Gastrocnemius medialis (tissue), 4 donors: ENCODE measurements around the gene TBC1D5.

Experiments used
- POLR2A ChIP-seq, 2 donors: fragments of 450-650 bp; IDR thresholded peaks; one replicate each; pipeline ENCODE4 v1.6.1; 2017; ENCODE audit warnings: antibody characterized with exemption in 2 of 2, mild to moderate bottlenecking in 2 of 2, moderate library complexity in 2 of 2
- TF ChIP-seq, protein P1 (sequence below), 5 experiments: fragments of 450-650 bp in 3 of 5; fragments of 200-600 bp in 2 of 5; sonication (generic) in 2 of 5; IDR thresholded peaks in 4 of 5; conservative IDR thresholded peaks in 1 of 5; 1 replicate in 4 of 5; 2 replicates in 1 of 5; pipeline ENCODE4 v1.5.1; 2016 to 2019; ENCODE audit warnings: antibody characterized with exemption in 5 of 5, mild to moderate bottlenecking in 3 of 5, moderate library complexity in 3 of 5

DNA sequence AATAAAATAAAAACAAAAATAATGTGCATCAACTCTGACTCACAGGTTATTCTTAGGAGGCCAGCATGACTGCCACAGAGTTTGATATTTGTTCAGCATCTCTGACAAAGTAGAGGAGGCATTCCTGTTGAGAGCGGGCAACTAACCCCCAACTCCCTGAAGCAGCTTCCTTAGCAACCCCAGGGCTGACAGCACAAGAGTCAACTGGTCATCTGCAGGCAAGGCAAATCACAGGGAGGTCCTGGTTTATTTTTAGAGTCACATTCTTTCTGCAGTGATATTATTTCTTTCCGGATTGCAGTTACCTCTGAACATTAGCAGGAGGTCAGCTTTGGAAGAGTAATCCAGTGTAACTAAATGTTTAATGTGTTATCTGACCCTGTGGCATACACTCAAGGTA, 584.7 kb downstream of the TBC1D5 start:
- TF ChIP-seq, protein P1, sequence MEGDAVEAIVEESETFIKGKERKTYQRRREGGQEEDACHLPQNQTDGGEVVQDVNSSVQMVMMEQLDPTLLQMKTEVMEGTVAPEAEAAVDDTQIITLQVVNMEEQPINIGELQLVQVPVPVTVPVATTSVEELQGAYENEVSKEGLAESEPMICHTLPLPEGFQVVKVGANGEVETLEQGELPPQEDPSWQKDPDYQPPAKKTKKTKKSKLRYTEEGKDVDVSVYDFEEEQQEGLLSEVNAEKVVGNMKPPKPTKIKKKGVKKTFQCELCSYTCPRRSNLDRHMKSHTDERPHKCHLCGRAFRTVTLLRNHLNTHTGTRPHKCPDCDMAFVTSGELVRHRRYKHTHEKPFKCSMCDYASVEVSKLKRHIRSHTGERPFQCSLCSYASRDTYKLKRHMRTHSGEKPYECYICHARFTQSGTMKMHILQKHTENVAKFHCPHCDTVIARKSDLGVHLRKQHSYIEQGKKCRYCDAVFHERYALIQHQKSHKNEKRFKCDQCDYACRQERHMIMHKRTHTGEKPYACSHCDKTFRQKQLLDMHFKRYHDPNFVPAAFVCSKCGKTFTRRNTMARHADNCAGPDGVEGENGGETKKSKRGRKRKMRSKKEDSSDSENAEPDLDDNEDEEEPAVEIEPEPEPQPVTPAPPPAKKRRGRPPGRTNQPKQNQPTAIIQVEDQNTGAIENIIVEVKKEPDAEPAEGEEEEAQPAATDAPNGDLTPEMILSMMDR (IDR thresholded peaks at IDR 0.05 in 4 of 5, conservative IDR thresholded peaks at IDR 0.05 in 1 of 5): no peak
- TF ChIP-seq POLR2A (IDR thresholded peaks at IDR 0.05): no peak
